ENCODE results near the gene CPXM2.

CPXM2 gene

GRCh38 chr10:123868038-123869019 is 23.3 kb downstream of the CPXM2 start:
- no peak overlapping the region for H3K27ac Mint-ChIP-seq
- H3K4me3 Mint-ChIP-seq = no peak overlapping the region
- no peaks in the 10 kb centered on the region for H3K27me3 Mint-ChIP-seq (ENCODE audit: low read depth)
- H3K36me3 Mint-ChIP-seq (ENCODE audit: low read depth) = no peaks in the 10 kb centered on the region
- no peaks in the 10 kb centered on the region for H3K9me3 Mint-ChIP-seq
- H3K4me1 Mint-ChIP-seq (ENCODE audit: low read depth) = no peaks in the 10 kb centered on the region

- H3K27me3 Mint-ChIP-seq (ENCODE audit: low read depth) = no peaks in the 10 kb centered on the region
- H3K36me3 Mint-ChIP-seq (ENCODE audit: low read depth) = no peaks in the 10 kb centered on the region
- H3K4me1 Mint-ChIP-seq (ENCODE audit: low read depth) = no peaks in the 10 kb centered on the region
- no peak overlapping the region for H3K4me3 Mint-ChIP-seq
- H3K27ac Mint-ChIP-seq = no peak overlapping the region
- H3K9me3 Mint-ChIP-seq = no peaks in the 10 kb centered on the region
Observed at GRCh38 chr10:123865880-123866279, 25.7 kb downstream of the CPXM2 start.

GRCh38 chr10:123865350-123865749 is 26.3 kb downstream of the CPXM2 start:
- Mint-ChIP-seq H3K27me3 (ENCODE audit: low read depth) (no peaks in the 10 kb centered on the region), H3K4me1 (ENCODE audit: low read depth) (no peaks in the 10 kb centered on the region), H3K4me3 (no peak overlapping the region), H3K36me3 (ENCODE audit: low read depth) (no peaks in the 10 kb centered on the region), H3K9me3 (no peaks in the 10 kb centered on the region), H3K27ac (no peak overlapping the region)

GRCh38 chr10:123864923-123865322 is 26.7 kb downstream of the CPXM2 start:
- Mint-ChIP-seq H3K4me3 (no peak overlapping the region), H3K27me3 (ENCODE audit: low read depth) (no peaks in the 10 kb centered on the region), H3K4me1 (ENCODE audit: low read depth) (no peaks in the 10 kb centered on the region), H3K27ac (no peak overlapping the region), H3K36me3 (ENCODE audit: low read depth) (no peaks in the 10 kb centered on the region), H3K9me3 (no peaks in the 10 kb centered on the region)

- Mint-ChIP-seq H3K4me1 (ENCODE audit: low read depth) (no peaks in the 10 kb centered on the region), H3K4me3 (no peak overlapping the region), H3K27me3 (ENCODE audit: low read depth) (no peaks in the 10 kb centered on the region), H3K36me3 (ENCODE audit: low read depth) (no peaks in the 10 kb centered on the region), H3K27ac (no peak overlapping the region), H3K9me3 (no peaks in the 10 kb centered on the region)
Observed at GRCh38 chr10:123863721-123864482, 27.7 kb downstream of the CPXM2 start.

- Mint-ChIP-seq H3K36me3 (ENCODE audit: low read depth) (no peaks in the 10 kb centered on the region), H3K4me3 (no peak overlapping the region), H3K9me3 (no peaks in the 10 kb centered on the region), H3K4me1 (ENCODE audit: low read depth) (no peaks in the 10 kb centered on the region), H3K27ac (no peak overlapping the region), H3K27me3 (ENCODE audit: low read depth) (no peaks in the 10 kb centered on the region)
Observed at GRCh38 chr10:123863183-123863575, 28.4 kb downstream of the CPXM2 start.

GRCh38 chr10:123862421-123863182 is 29.0 kb downstream of the CPXM2 start:
- H3K4me3 Mint-ChIP-seq = no peak overlapping the region
- H3K27ac Mint-ChIP-seq = no peak overlapping the region
- H3K4me1 Mint-ChIP-seq (ENCODE audit: low read depth) = no peaks in the 10 kb centered on the region
- H3K36me3 Mint-ChIP-seq (ENCODE audit: low read depth) = no peaks in the 10 kb centered on the region
- H3K27me3 Mint-ChIP-seq (ENCODE audit: low read depth) = no peaks in the 10 kb centered on the region
- no peaks in the 10 kb centered on the region for H3K9me3 Mint-ChIP-seq

- Mint-ChIP-seq H3K36me3 (ENCODE audit: low read depth) (no peaks in the 10 kb centered on the region), H3K9me3 (no peaks in the 10 kb centered on the region)
Observed at GRCh38 chr10:123860856-123861255, 30.8 kb downstream of the CPXM2 start.

GRCh38 chr10:123860209-123860608 is 31.4 kb downstream of the CPXM2 start:
- Mint-ChIP-seq H3K9me3 (no peaks in the 10 kb centered on the region), H3K27ac (no peak overlapping the region), H3K4me1 (ENCODE audit: low read depth) (no peaks in the 10 kb centered on the region), H3K4me3 (no peak overlapping the region), H3K27me3 (ENCODE audit: low read depth) (peaks cover under 1% of the 10 kb centered on the region), H3K36me3 (ENCODE audit: low read depth) (no peaks in the 10 kb centered on the region)

More at GRCh38 chr10:123860856-123861255, 30.8 kb downstream of the CPXM2 start:
- Mint-ChIP-seq H3K27me3 (ENCODE audit: low read depth) (no peaks in the 10 kb centered on the region), H3K4me3 (no peak overlapping the region), H3K4me1 (ENCODE audit: low read depth) (no peaks in the 10 kb centered on the region), H3K27ac (no peak overlapping the region)

GRCh38 chr10:123859653-123860050 is 32.0 kb downstream of the CPXM2 start:
- H3K36me3 Mint-ChIP-seq (ENCODE audit: low read depth) = no peaks in the 10 kb centered on the region
- H3K27ac Mint-ChIP-seq = no peak overlapping the region
- H3K4me3 Mint-ChIP-seq = no peak overlapping the region
- H3K27me3 Mint-ChIP-seq (ENCODE audit: low read depth) = peaks cover 4% of the 10 kb centered on the region
- H3K4me1 Mint-ChIP-seq (ENCODE audit: low read depth) = no peaks in the 10 kb centered on the region
- H3K9me3 Mint-ChIP-seq = no peaks in the 10 kb centered on the region

GRCh38 chr10:123858907-123859652 is 32.5 kb downstream of the CPXM2 start:
- Mint-ChIP-seq H3K36me3 (ENCODE audit: low read depth) (no peaks in the 10 kb centered on the region), H3K27me3 (ENCODE audit: low read depth) (peaks cover 4% of the 10 kb centered on the region), H3K4me3 (no peak overlapping the region), H3K27ac (no peak overlapping the region), H3K4me1 (ENCODE audit: low read depth) (no peaks in the 10 kb centered on the region), H3K9me3 (no peaks in the 10 kb centered on the region)

GRCh38 chr10:123858077-123858681 is 33.4 kb downstream of the CPXM2 start:
- Mint-ChIP-seq H3K27ac (no peak overlapping the region), H3K27me3 (ENCODE audit: low read depth) (peaks cover 4% of the 10 kb centered on the region), H3K9me3 (no peaks in the 10 kb centered on the region), H3K36me3 (ENCODE audit: low read depth) (no peaks in the 10 kb centered on the region), H3K4me3 (no peak overlapping the region), H3K4me1 (ENCODE audit: low read depth) (no peaks in the 10 kb centered on the region)

GRCh38 chr10:123857616-123858015 is 34.0 kb downstream of the CPXM2 start:
- Mint-ChIP-seq H3K4me3 (no peak overlapping the region), H3K36me3 (ENCODE audit: low read depth) (no peaks in the 10 kb centered on the region), H3K9me3 (no peaks in the 10 kb centered on the region), H3K27me3 (ENCODE audit: low read depth) (peaks cover 4% of the 10 kb centered on the region), H3K27ac (no peak overlapping the region), H3K4me1 (ENCODE audit: low read depth) (no peaks in the 10 kb centered on the region)
